Lower lobe of right lung (tissue), 2 donors: ENCODE results near the gene GSG1L. TPM values are rescaled to one million over a fixed set of nuclear protein-coding genes. Genes with fewer than 3 reads are reported as not detected.

Experiments used
- ATAC-seq, 2 donors: fragments of 200-7000 bp; cut with Tn5 transposase; one replicate each; pipeline ENCODE4 v1.9.1; 2020 to 2022; ENCODE audit warnings: mild to moderate bottlenecking in 2 of 2, moderate library complexity in 2 of 2
- DNase-seq: peaks from one replicate; pipeline ENCODE4 v3.0.0-alpha.2; 2020
- H3K27ac ChIP-seq: fragments of 200-600 bp; one replicate; pipeline ENCODE4 v1.8.0; 2022
- H3K27me3 ChIP-seq: fragments of 200-600 bp; one replicate; pipeline ENCODE4 v1.8.0; 2022; ENCODE audit warnings: low read depth
- H3K36me3 ChIP-seq: fragments of 200-600 bp; one replicate; pipeline ENCODE4 v1.8.0; 2022; ENCODE audit warnings: mild to moderate bottlenecking
- H3K4me1 ChIP-seq: fragments of 200-600 bp; one replicate; pipeline ENCODE4 v1.8.0; 2022
- H3K4me3 ChIP-seq: fragments of 200-600 bp; one replicate; pipeline ENCODE4 v1.8.0; 2022; ENCODE audit warnings: mild to moderate bottlenecking
- H3K9me3 ChIP-seq: fragments of 200-600 bp; one replicate; pipeline ENCODE4 v1.8.0; 2022
- intact Hi-C: fragments of 100-400 bp; cut with DNase I; formaldehyde crosslinking; loops from one replicate; pipeline ENCODE4 v1.11.0; 2022
- total RNA-seq: library from RNA; stranded (reverse); fragmentation: NEBNext Ultra II Directional; extraction: Animal tissue kit (Norgen Biotek cat#: 25700); gene quantifications from one replicate; pipeline ENCODE4 v1.2.1, GENCODE V29; 2021
- TF ChIP-seq, protein P1 (sequence below): fragments of 200-600 bp; IDR thresholded peaks from one replicate; pipeline ENCODE4 v1.8.0; 2022; ENCODE audit warnings: antibody characterized with exemption, mild to moderate bottlenecking
- donor health status: DM: no; HTN: yes; CAD: no; lungs with severe emphysema.

Gene GSG1L
- total RNA-seq, 1 donor from 2014 or later: 0.30 TPM

DNA sequence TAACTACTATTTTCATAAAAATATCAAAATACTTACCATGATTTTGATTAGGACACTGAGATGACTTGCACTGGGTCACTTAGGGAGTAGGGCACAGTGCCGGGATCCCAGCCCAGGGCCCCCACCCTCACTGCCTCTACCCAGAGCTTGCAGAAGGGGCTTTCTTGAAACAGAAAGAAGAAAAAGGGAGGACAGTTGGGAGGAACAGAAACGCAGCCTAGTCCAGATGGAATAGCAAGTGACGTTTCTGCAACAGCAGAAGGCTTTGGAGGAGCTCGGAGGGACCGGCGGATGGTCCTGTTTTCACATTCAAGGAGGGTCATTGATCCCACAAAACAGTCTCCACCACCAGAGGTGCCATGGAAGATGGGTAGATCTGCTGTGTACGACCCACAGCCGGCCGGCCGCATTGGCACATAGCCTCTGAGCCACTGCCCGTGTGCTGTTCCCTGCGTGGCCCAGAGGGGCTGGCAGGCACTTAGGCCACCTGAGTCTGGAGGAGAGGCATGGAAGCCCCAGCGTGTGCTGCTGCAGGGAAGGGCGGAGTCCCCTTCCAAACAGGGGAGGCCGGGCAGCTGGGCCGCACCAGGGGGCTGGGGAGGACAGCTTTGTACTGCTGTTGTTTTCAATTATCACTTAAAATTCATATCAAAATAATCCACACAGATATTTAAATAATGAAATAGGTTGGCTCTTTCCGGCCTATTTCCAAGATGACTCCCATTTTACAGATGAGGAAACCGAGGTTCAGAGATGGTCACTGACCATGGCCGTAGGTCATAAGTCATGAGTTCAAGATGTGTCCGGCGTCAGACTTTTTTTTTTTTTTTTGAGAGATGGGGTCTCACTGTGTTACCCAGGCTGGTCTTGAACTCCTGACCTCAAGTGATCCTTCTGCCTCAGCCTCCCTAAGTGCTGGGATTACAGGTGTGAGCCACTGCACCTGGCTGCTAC is 22.9 kb upstream of the GSG1L start:
- TF ChIP-seq, protein P1, sequence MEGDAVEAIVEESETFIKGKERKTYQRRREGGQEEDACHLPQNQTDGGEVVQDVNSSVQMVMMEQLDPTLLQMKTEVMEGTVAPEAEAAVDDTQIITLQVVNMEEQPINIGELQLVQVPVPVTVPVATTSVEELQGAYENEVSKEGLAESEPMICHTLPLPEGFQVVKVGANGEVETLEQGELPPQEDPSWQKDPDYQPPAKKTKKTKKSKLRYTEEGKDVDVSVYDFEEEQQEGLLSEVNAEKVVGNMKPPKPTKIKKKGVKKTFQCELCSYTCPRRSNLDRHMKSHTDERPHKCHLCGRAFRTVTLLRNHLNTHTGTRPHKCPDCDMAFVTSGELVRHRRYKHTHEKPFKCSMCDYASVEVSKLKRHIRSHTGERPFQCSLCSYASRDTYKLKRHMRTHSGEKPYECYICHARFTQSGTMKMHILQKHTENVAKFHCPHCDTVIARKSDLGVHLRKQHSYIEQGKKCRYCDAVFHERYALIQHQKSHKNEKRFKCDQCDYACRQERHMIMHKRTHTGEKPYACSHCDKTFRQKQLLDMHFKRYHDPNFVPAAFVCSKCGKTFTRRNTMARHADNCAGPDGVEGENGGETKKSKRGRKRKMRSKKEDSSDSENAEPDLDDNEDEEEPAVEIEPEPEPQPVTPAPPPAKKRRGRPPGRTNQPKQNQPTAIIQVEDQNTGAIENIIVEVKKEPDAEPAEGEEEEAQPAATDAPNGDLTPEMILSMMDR: no peak
- Histone ChIP-seq H3K4me3 (no peak overlapping the region), H3K4me1 (no peaks in the 10 kb centered on the region), H3K27me3 (no peaks in the 10 kb centered on the region), H3K27ac (no peak overlapping the region), H3K36me3 (no peaks in the 10 kb centered on the region), H3K9me3 (no peaks in the 10 kb centered on the region)
- intact Hi-C loops: no loop called here
- DNase-seq (no peak), ATAC-seq (no peak)

DNA sequence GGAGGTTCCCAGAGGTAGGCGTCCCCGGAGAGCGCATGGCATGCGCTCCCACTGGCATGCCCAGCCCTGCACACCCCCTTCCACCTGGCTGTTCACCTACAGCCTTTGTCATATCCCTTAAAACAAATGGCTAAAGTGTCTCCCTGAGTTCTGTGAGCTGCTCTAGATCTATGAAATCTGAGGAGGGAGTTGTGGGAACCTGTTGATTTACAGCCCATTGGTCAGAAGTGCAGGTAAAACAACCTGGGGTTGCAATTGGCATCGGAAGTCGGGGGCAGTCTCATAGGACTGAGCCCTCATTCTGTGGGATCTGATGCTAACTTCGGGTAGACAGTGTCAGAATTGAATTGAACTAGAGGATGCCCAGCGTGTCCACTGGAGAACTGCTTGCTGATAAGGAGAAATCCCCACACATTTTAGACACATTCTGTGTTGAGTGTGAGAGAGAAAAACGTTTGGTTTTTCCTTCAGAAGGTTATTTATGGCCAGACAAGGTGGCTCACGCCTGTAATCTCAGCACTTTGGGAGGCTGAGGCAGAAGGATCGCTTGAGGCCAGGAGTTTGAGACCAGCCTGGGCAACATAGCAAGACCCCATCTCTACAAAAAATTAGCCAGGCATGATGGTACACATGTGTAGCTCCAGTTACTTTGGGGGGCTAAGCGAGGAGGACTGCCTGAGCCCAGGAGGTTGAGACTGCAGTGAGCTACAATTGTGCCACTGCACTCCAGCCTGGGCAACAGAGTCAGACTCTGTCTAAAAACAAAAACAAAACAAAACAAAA is 22.1 kb upstream of the GSG1L start:
- no peaks in the 10 kb centered on the region for H3K27me3 ChIP-seq
- no peaks in the 10 kb centered on the region for H3K4me1 ChIP-seq
- ATAC-seq (no peak), DNase-seq (no peak)
- no peak overlapping the region for H3K4me3 ChIP-seq
- no peak overlapping the region for H3K27ac ChIP-seq
- H3K9me3 ChIP-seq: no peaks in the 10 kb centered on the region
- H3K36me3 ChIP-seq: no peaks in the 10 kb centered on the region
- intact Hi-C loops: no loop called here
- TF ChIP-seq, protein P1: no peak

DNA sequence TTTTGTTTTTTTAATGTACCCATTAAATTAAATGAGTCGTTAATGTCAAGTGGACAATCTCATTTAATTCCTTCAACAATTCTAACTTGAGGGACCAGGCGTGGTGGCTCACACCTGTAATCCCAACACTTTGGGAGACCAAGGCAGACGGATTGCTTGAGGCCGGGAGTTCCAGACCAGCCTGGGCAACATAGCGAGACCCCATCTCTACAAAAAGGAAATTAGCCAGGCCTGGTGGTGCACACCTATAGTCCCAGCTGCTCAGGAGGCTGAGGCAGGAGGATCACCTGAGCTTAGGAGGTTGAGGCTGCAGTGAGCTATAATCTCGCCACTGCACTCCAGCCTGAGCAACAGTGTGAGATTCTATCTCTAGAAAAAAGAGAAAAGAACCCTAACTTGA is 20.7 kb upstream of the GSG1L start:
- no peak for DNase-seq
- Histone ChIP-seq H3K36me3 (no peaks in the 10 kb centered on the region), H3K4me1 (no peaks in the 10 kb centered on the region), H3K27me3 (no peaks in the 10 kb centered on the region), H3K9me3 (no peaks in the 10 kb centered on the region), H3K27ac (no peak overlapping the region), H3K4me3 (no peak overlapping the region)
- ATAC-seq: no peak
- intact Hi-C loops: no loop called here
- TF ChIP-seq, protein P1: no peak

DNA sequence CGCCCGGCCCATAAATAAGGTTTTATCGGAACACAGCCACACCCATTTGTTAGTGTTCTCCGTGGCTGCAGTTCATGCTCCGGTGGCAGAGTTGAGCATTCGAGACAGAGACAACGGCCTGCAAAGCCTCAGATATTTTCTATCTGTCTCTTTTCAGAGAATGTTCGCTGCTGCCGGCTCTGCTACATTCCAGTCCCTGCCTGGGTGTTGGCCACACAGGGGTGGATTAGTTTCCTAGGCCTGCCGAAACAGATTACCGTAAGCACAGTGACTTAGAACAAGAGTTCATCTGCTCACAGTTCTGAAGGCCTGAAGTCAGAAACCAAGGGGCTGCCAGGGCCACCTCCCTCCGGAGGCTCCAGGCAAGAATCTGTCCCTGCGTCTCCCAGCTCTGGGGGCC is 19.1 kb upstream of the GSG1L start:
- H3K36me3 ChIP-seq: no peaks in the 10 kb centered on the region
- DNase-seq: no peak
- no peaks in the 10 kb centered on the region for H3K27me3 ChIP-seq
- no peak overlapping the region for H3K27ac ChIP-seq
- no peaks in the 10 kb centered on the region for H3K9me3 ChIP-seq
- H3K4me3 ChIP-seq: no peak overlapping the region
- TF ChIP-seq, protein P1: no peak
- ATAC-seq: no peak
- intact Hi-C loops: no loop called here
- H3K4me1 ChIP-seq: no peaks in the 10 kb centered on the region

DNA sequence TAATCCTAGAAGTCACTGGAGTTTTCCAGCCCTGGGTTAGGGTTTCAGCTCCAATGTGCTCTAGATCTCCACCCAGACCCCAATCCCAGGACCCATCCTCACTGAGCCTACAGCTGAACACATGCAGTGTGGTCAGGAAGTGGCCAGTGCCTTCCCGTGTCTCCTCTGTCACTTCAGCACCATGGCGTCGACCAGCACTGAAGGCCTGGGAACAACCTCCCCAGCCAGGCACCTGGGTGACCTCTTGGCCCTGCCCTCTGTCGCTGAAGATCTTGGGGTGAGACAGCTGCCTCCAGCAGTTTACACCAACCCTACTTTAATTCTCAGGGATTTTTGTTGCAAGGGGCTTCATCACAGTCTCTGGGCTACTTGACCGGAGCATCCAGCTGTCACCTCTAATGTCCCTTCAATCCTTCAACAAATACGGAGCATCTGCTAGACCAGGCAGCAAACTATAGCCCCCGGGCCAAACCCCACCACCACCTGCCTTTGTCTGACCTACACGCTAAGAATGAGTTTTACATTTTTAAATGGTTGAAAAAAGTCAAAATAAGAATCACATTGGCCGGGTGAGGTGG is 18.0 kb upstream of the GSG1L start:
- no peak for DNase-seq
- H3K4me3 ChIP-seq: no peak overlapping the region
- TF ChIP-seq, protein P1: no peak
- no peaks in the 10 kb centered on the region for H3K27me3 ChIP-seq
- H3K9me3 ChIP-seq: no peaks in the 10 kb centered on the region
- no peaks in the 10 kb centered on the region for H3K4me1 ChIP-seq
- no peak overlapping the region for H3K27ac ChIP-seq
- no peak for ATAC-seq
- intact Hi-C loops: no loop called here
- H3K36me3 ChIP-seq: no peaks in the 10 kb centered on the region
